Measurements from ENCODE around the gene TSPAN4. TPM values are rescaled to one million over a fixed set of nuclear protein-coding genes. Genes with fewer than 3 reads are reported as not detected.

TSPAN4 gene
- total and polyA plus RNA-seq, 2 of the 13 experiments (the other 11 are each of a cell fraction or from before 2014, with no cell fraction given) = 31.7 to 68.3 TPM

DNA sequence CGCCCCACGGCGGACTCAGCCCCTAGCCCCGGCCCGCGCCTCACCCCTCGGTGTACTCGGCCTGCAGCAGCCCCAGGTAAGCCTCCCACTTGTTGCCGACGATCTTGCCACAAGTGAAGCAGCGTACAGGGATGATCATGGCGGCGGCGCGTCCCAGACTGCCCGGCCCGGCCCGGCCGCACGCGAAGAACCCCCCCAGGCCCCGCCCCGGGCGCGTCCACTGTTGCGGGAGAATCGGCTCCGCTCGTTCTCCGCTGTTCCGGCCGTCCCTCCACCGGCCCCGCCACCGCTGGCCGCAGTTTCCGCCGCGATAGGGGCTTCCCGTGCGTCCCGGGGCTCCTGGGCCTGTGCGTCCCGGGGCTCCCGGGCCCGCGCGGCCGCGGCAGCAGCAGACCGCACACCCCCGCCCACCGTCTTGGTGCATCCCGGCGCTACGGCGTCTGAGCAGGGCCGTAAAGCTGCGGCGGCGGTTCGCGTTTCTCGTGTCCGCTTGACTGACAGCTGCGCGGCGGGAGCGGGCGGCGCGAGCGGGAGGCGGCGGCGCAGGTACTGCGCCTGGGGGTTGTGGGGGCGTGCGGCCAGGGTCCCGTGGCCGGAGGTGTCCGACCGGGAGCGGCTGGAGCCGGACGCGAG is at the start of gene TSPAN4, which contains the start of gene POLR2L (continued):
- TF ChIP-seq, protein P1, sequence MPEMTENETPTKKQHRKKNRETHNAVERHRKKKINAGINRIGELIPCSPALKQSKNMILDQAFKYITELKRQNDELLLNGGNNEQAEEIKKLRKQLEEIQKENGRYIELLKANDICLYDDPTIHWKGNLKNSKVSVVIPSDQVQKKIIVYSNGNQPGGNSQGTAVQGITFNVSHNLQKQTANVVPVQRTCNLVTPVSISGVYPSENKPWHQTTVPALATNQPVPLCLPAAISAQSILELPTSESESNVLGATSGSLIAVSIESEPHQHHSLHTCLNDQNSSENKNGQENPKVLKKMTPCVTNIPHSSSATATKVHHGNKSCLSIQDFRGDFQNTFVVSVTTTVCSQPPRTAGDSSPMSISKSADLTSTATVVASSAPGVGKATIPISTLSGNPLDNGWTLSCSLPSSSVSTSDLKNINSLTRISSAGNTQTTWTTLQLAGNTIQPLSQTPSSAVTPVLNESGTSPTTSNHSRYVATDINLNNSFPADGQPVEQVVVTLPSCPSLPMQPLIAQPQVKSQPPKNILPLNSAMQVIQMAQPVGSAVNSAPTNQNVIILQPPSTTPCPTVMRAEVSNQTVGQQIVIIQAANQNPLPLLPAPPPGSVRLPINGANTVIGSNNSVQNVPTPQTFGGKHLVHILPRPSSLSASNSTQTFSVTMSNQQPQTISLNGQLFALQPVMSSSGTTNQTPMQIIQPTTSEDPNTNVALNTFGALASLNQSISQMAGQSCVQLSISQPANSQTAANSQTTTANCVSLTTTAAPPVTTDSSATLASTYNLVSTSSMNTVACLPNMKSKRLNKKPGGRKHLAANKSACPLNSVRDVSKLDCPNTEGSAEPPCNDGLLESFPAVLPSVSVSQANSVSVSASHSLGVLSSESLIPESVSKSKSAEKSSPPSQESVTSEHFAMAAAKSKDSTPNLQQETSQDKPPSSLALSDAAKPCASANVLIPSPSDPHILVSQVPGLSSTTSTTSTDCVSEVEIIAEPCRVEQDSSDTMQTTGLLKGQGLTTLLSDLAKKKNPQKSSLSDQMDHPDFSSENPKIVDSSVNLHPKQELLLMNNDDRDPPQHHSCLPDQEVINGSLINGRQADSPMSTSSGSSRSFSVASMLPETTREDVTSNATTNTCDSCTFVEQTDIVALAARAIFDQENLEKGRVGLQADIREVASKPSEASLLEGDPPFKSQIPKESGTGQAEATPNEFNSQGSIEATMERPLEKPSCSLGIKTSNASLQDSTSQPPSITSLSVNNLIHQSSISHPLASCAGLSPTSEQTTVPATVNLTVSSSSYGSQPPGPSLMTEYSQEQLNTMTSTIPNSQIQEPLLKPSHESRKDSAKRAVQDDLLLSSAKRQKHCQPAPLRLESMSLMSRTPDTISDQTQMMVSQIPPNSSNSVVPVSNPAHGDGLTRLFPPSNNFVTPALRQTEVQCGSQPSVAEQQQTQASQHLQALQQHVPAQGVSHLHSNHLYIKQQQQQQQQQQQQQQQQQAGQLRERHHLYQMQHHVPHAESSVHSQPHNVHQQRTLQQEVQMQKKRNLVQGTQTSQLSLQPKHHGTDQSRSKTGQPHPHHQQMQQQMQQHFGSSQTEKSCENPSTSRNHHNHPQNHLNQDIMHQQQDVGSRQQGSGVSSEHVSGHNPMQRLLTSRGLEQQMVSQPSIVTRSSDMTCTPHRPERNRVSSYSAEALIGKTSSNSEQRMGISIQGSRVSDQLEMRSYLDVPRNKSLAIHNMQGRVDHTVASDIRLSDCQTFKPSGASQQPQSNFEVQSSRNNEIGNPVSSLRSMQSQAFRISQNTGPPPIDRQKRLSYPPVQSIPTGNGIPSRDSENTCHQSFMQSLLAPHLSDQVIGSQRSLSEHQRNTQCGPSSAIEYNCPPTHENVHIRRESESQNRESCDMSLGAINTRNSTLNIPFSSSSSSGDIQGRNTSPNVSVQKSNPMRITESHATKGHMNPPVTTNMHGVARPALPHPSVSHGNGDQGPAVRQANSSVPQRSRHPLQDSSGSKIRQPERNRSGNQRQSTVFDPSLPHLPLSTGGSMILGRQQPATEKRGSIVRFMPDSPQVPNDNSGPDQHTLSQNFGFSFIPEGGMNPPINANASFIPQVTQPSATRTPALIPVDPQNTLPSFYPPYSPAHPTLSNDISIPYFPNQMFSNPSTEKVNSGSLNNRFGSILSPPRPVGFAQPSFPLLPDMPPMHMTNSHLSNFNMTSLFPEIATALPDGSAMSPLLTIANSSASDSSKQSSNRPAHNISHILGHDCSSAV (CRISPR knock-in tag; IDR thresholded peaks at IDR 0.05; ENCODE audit: borderline replicate concordance) = no peak
- 0 out of 2 replicates have a peak, but pooled peaks have one; percentile 8 for TF ChIP-seq KDM3A (CRISPR knock-in tag; IDR thresholded peaks at IDR 0.05; ENCODE audit: low read depth)
- TF ChIP-seq, protein P2, sequence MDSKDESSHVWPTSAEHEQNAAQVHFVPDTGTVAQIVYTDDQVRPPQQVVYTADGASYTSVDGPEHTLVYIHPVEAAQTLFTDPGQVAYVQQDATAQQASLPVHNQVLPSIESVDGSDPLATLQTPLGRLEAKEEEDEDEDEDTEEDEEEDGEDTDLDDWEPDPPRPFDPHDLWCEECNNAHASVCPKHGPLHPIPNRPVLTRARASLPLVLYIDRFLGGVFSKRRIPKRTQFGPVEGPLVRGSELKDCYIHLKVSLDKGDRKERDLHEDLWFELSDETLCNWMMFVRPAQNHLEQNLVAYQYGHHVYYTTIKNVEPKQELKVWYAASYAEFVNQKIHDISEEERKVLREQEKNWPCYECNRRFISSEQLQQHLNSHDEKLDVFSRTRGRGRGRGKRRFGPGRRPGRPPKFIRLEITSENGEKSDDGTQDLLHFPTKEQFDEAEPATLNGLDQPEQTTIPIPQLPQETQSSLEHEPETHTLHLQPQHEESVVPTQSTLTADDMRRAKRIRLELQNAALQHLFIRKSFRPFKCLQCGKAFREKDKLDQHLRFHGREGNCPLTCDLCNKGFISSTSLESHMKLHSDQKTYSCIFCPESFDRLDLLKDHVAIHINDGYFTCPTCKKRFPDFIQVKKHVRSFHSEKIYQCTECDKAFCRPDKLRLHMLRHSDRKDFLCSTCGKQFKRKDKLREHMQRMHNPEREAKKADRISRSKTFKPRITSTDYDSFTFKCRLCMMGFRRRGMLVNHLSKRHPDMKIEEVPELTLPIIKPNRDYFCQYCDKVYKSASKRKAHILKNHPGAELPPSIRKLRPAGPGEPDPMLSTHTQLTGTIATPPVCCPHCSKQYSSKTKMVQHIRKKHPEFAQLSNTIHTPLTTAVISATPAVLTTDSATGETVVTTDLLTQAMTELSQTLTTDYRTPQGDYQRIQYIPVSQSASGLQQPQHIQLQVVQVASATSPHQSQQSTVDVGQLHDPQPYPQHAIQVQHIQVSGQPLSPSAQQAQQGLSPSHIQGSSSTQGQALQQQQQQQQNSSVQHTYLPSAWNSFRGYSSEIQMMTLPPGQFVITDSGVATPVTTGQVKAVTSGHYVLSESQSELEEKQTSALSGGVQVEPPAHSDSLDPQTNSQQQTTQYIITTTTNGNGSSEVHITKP (CRISPR knock-in tag; IDR thresholded peaks at IDR 0.05; ENCODE audit: low read depth) = peak; percentile 98
